Thymus (tissue), 11 donors: ENCODE results near the gene IGLL1. TPM values are rescaled to one million over a fixed set of nuclear protein-coding genes. Genes with fewer than 3 reads are reported as not detected.

ENCODE experiments used
- DNase-seq, 9 donors: peaks; one replicate each; pipeline ENCODE4 v3.0.0-alpha.2; 2013; ENCODE audit warnings: low spot score in 9 of 9, low read depth in 6 of 9, missing footprints in 1 of 9
- H3K27ac ChIP-seq, 2 donors: one replicate each; pipeline ENCODE4 v1.5.1; 2013; ENCODE audit warnings: control low read depth in 1 of 2, low read depth in 1 of 2, low read length in 1 of 2, mild to moderate bottlenecking in 1 of 2, moderate library complexity in 1 of 2
- H3K27me3 ChIP-seq, 2 donors: one replicate each; pipeline ENCODE4 v1.5.1; 2013; ENCODE audit warnings: low read length in 1 of 2; ENCODE audit not compliant: control insufficient read depth in 2 of 2, insufficient read depth in 1 of 2
- H3K36me3 ChIP-seq, 2 donors: one replicate each; pipeline ENCODE4 v1.5.1; 2013; ENCODE audit warnings: low read length in 1 of 2, mild to moderate bottlenecking in 1 of 2, moderate library complexity in 1 of 2; ENCODE audit not compliant: control insufficient read depth in 2 of 2, insufficient read depth in 2 of 2
- H3K4me1 ChIP-seq, 2 donors: one replicate each; pipeline ENCODE4 v1.5.1; 2013; ENCODE audit warnings: low read length in 2 of 2; ENCODE audit not compliant: control insufficient read depth in 2 of 2, insufficient read depth in 2 of 2
- H3K4me3 ChIP-seq, 2 donors: one replicate each; pipeline ENCODE4 v1.5.1; 2013; ENCODE audit warnings: low read length in 2 of 2, control low read depth in 1 of 2, mild to moderate bottlenecking in 1 of 2
- H3K9me3 ChIP-seq, 2 donors: one replicate each; pipeline ENCODE4 v1.5.1; 2013; ENCODE audit warnings: low read length in 1 of 2, mild to moderate bottlenecking in 1 of 2; ENCODE audit not compliant: control insufficient read depth in 2 of 2, insufficient read depth in 1 of 2
- WGBS: extraction: QIAGEN DNeasy Blood & Tissue Kit; methylation state at CpG from one replicate; pipeline ENCODE4 v1.1.7; 2013; 5-methylcytosine and 5-hydroxymethylcytosine counted together
- polyA plus RNA-seq: library from polyadenylated mRNA; stranded (reverse); fragments of 200-250 nt; gene quantifications from one replicate; pipeline ENCODE4 v1.2.3, GENCODE V29; 2013
- total RNA-seq: library from RNA; stranded (reverse); fragments of 120-200 nt; gene quantifications from one replicate; pipeline ENCODE4 v1.2.4, GENCODE V29; 2013
- donor health status: healthy.

Gene IGLL1
- total and polyA plus RNA-seq, 2 donors: 3.5 to 78.6 TPM

DNA sequence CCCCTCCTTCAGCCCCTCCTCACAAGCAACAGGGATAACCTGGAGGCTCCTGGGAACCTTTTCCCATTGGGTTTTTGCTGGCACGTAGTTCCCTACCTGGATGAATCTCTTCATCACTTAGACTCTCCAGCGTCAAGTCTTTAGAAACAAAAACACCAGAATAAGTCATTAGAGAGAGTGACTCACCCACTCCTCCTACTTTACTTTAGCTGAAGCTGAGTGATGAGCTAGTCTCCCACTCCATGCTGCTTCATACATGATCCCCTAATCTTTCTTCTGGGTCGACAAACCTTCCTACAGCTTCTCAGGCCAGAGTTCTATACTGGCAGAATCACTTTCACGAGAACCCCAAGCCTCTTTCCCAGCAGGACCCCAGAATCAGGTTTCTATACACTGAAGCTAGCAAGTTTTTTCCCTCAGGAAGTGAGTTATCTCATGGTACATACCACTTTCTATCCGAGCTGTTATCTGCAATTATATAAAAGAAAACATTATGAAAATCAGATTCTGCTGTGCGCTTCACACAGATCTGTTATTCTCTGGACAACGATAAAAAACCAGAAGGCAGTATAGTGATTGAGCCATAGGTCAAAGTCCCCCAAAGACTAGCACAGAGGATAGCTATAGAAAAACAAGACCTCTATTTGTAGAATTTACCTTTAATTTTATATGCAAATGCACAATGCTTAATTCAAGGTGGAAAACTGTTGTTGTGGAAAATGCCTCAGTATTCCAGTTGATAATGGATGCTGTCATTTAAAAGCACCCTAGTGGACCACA, 33.3 kb upstream of the IGLL1 start:
- 94% methylated on average over 7 of the region's 7 CpGs for WGBS
- Histone ChIP-seq H3K4me1 (no peaks in the 10 kb centered on the region), H3K27me3 (no peaks in the 10 kb centered on the region), H3K36me3 (no peaks in the 10 kb centered on the region), H3K4me3 (no peak overlapping the region), H3K9me3 (no peaks in the 10 kb centered on the region), H3K27ac (no peak overlapping the region)
- no peak for DNase-seq

- H3K9me3 ChIP-seq: no peaks in the 10 kb centered on the region
- H3K36me3 ChIP-seq: no peaks in the 10 kb centered on the region
- WGBS: 94% methylated on average over 12 of the region's 12 CpGs
- H3K4me3 ChIP-seq: no peak overlapping the region
- H3K4me1 ChIP-seq: no peaks in the 10 kb centered on the region
- H3K27me3 ChIP-seq: no peaks in the 10 kb centered on the region
- no peak for DNase-seq
- no peak overlapping the region for H3K27ac ChIP-seq
These were observed 30.1 kb upstream of the IGLL1 start for GRCh38 chr22:23609983-23610781.

DNA sequence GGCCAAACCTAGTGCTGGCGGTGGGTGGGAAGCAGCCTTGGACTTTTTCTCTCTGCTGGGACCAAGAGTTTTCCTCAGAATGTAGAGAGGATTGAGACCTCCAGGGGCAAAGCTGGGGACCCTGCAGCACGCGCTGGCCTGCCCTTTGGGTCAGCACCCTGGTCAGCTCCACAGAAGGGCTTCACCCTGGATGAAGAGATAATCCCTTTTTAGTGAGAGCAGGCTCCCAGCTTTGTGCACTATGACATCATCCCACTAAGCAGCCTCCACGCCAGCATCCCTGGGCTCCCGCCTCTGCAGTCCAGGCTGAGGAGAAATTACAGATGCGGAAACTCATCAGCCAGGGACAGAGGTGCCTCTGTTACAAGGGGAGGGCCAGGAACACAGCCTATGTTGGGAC, 28.5 kb upstream of the IGLL1 start:
- Histone ChIP-seq H3K9me3 (no peaks in the 10 kb centered on the region), H3K36me3 (no peaks in the 10 kb centered on the region), H3K4me1 (no peaks in the 10 kb centered on the region), H3K4me3 (no peak overlapping the region), H3K27me3 (no peaks in the 10 kb centered on the region), H3K27ac (no peak overlapping the region)
- 91% methylated on average over 6 of the region's 6 CpGs for WGBS
- no peak for DNase-seq

DNA sequence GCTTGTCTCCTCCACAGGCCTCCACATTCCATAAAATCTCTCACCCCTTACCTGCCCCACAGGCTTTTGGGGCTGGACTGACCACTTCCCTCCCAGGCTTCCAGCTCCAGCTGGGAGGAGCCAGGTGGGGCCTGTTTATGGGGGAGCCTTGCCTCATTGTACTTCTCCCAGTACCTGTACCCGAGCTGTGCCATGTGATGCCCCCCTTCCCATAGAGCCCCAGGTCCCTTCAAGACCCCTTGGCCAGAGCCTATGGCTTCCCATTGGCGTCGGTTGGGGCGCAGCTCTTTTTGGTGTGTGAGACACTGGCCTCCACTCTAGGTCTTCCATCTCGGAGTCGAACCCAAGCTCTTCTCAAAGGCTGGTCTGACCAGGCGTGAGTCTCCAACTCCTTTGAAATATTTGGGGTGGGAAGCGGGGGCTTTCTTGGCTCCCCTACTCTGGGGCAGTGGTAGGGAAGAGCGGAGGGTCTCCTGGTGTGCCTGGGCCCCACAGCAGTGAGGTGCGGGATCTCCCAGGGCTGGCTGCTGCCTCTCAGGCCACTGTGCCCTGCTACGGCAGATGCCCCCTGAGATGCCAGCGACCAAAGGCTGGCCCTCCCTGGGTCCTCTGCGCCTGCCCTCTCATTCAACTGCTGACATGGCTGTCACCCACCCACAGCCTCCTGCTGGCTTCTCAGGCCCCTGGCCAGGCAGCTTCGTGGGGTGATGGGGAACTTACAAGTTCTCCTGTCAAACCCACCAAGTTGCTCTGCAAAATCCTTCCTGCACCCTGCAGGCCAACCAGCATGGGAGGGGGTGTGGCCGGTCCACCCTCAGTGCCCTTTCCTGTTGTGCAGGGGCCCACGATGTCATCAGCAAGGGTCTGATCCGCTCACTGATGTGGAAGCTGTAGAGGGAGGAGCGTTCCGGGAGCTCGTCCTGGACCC, 26.4 kb upstream of the IGLL1 start:
- no peak for DNase-seq
- WGBS: 96% methylated on average over 20 of the region's 20 CpGs
- H3K9me3 ChIP-seq: no peaks in the 10 kb centered on the region
- no peak overlapping the region for H3K27ac ChIP-seq
- H3K4me3 ChIP-seq: no peak overlapping the region
- H3K36me3 ChIP-seq: no peaks in the 10 kb centered on the region
- H3K4me1 ChIP-seq: no peaks in the 10 kb centered on the region
- peaks cover 0 to 3% of the 10 kb centered on the region in 2 donors for H3K27me3 ChIP-seq

DNA sequence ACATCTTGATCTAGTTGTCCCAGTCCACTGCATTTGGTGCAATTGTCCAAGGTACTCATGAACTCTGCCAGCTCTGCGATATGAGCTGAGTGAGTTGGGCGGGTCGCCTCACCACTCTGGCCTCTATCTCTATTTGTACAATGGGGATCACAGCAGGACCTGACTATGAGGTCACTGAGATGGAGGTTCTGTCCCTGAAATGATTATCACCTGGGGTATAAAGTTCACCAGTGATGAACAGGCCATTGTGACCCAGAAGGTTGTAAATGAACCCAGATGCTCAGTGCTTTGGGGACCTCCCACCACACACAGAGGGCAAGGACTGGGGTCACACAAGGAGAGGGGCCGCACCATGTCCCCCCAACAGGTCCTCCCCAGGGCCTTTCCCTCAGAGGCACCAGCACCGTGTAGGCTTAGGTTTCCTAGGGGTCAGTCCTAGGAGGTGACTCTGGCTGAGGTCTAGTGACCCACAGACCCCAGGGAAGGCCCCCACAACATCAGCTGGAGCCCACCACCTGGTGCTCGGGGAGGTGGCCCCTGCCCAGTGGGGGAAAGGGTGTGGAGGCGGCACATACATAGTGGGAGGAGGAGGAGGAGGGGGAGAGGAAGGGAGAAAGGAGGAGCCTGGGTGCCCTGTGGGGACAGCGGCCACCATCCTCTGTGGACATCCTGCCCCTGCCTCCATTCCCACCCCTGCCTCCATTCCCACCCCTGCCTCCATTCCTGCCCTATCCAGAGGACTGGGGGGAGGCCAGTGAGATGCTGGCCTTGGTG, 25.0 kb upstream of the IGLL1 start:
- no peak for DNase-seq
- Histone ChIP-seq H3K27me3 (peaks cover 0 to 3% of the 10 kb centered on the region in 2 donors), H3K36me3 (no peaks in the 10 kb centered on the region), H3K9me3 (no peaks in the 10 kb centered on the region), H3K4me1 (no peaks in the 10 kb centered on the region), H3K4me3 (no peak overlapping the region), H3K27ac (no peak overlapping the region)
- 95% methylated on average over 8 of the region's 8 CpGs for WGBS

DNA sequence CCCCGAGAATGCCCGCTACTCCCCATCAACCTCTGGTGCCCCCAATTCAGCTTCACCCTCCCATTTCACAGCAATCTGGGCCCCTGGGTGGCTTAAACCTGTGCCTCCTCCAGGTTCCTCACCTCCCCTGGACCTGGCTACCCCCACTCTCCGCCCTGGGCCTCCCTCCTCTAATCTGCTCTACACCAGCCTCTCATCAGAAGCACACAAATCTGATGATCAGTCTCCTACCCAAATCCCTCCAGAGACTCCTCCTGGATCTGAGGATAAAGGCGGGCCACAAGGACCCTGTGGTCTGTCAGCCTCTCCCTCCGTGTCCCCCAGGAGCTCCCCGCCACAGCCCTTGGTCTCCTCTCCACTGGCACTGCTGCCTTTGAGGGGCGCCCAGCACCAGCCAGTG, 23.2 kb upstream of the IGLL1 start:
- no peaks in the 10 kb centered on the region for H3K9me3 ChIP-seq
- no peak for DNase-seq
- no peak overlapping the region for H3K27ac ChIP-seq
- peaks cover 0 to 3% of the 10 kb centered on the region in 2 donors for H3K27me3 ChIP-seq
- WGBS: 95% methylated on average over 7 of the region's 7 CpGs
- no peaks in the 10 kb centered on the region for H3K4me1 ChIP-seq
- no peak overlapping the region for H3K4me3 ChIP-seq
- H3K36me3 ChIP-seq: no peaks in the 10 kb centered on the region

- no peaks in the 10 kb centered on the region for H3K36me3 ChIP-seq
- H3K4me1 ChIP-seq: no peaks in the 10 kb centered on the region
- DNase-seq: no peak
- no peaks in the 10 kb centered on the region for H3K9me3 ChIP-seq
- H3K27ac ChIP-seq: no peak overlapping the region
- peaks cover 0 to 3% of the 10 kb centered on the region in 2 donors for H3K27me3 ChIP-seq
- no peak overlapping the region for H3K4me3 ChIP-seq
- WGBS: 99% methylated on average over 9 of the region's 9 CpGs
These were observed 18.9 kb upstream of the IGLL1 start for GRCh38 chr22:23598805-23599518.
